Activated T-helper 2 cell treated with anti-CD3 and anti-CD28 coated beads, Interferon-gamma antibody, Interleukin-2, Interleukin-4, amounts not matched to agents 10 μg/mL and 5 μg/mL and 100 μg/mL, durations not matched to agents 14 hours and 24 hours and 36 hours (primary cell): Measurements from ENCODE around the gene GH1. TPM values are rescaled to one million over a fixed set of nuclear protein-coding genes. Genes with fewer than 3 reads are reported as not detected.
"Not testable (repeated sequence)": the region's sequence is repeated elsewhere in the genome, so short reads cannot be mapped to it uniquely, and the experiment has no call there.

Experiments
- DNase-seq: peaks from one replicate; pipeline ENCODE4 v3.0.0; 2021; ENCODE audit warnings: low spot score
- H3K27ac Mint-ChIP-seq: one replicate; pipeline ENCODE4 v1.8.0; 2021; ENCODE audit warnings: mixed read lengths
- H3K27me3 Mint-ChIP-seq: one replicate; pipeline ENCODE4 v1.8.0; 2021; ENCODE audit warnings: low read depth, mixed read lengths
- H3K36me3 Mint-ChIP-seq: one replicate; pipeline ENCODE4 v1.8.0; 2021; ENCODE audit warnings: low read depth, mixed read lengths
- H3K4me1 Mint-ChIP-seq: one replicate; pipeline ENCODE4 v1.8.0; 2021; ENCODE audit warnings: low read depth, mixed read lengths
- H3K4me3 Mint-ChIP-seq: one replicate; pipeline ENCODE4 v1.8.0; 2021; ENCODE audit warnings: low read depth, mild to moderate bottlenecking, moderate library complexity, mixed read lengths
- H3K9me3 Mint-ChIP-seq: one replicate; pipeline ENCODE4 v1.8.0; 2021; ENCODE audit warnings: mixed read lengths
- intact Hi-C: fragments of 100-400 bp; cut with micrococcal nuclease; formaldehyde crosslinking; loops from one replicate; pipeline ENCODE4 v1.15.1; 2023
- total RNA-seq: library from RNA; stranded (reverse); gene quantifications from 2 replicates; pipeline ENCODE4 v1.2.3, GENCODE V29; 2022

Gene GH1
- total RNA-seq, 1 donor from 2014 or later = not detected

GRCh38 chr17:63873577-63873976 is 45.1 kb downstream of the GH1 start, which contains the start of gene CSH2:
Gene CSH2, minus strand, starts transcription at chr17:63873677. Its CDS starts 63 bp downstream, at chr17:63873614.
- H3K4me3 Mint-ChIP-seq, H3K36me3 Mint-ChIP-seq, H3K9me3 Mint-ChIP-seq, H3K27me3 Mint-ChIP-seq, H3K4me1 Mint-ChIP-seq, DNase-seq, H3K27ac Mint-ChIP-seq, intact Hi-C loops: not testable (repeated sequence)

- H3K4me3 Mint-ChIP-seq, H3K27me3 Mint-ChIP-seq, intact Hi-C loops, H3K36me3 Mint-ChIP-seq, DNase-seq, H3K27ac Mint-ChIP-seq, H3K9me3 Mint-ChIP-seq, H3K4me1 Mint-ChIP-seq: not testable (repeated sequence)
These were observed 46.8 kb downstream of the GH1 start for GRCh38 chr17:63871646-63872365.

- intact Hi-C loops, H3K9me3 Mint-ChIP-seq, H3K27me3 Mint-ChIP-seq, H3K4me3 Mint-ChIP-seq, DNase-seq, H3K4me1 Mint-ChIP-seq, H3K27ac Mint-ChIP-seq, H3K36me3 Mint-ChIP-seq: not testable (repeated sequence)
These were observed 48.4 kb downstream of the GH1 start for GRCh38 chr17:63870292-63870665.

GRCh38 chr17:63869491-63870291 is 48.9 kb downstream of the GH1 start:
- H3K9me3 Mint-ChIP-seq, H3K27ac Mint-ChIP-seq, H3K4me1 Mint-ChIP-seq, H3K4me3 Mint-ChIP-seq, intact Hi-C loops, H3K27me3 Mint-ChIP-seq, DNase-seq, H3K36me3 Mint-ChIP-seq: not testable (repeated sequence)

Other genes starting within 250 kb of the GH1 start
- 178 and 182 TPM in 2 replicates for gene LIMD2, start 218.7 kb downstream of the GH1 start, total RNA-seq
- 54.0 and 57.4 TPM in 2 replicates for gene STRADA, start 177.0 kb downstream of the GH1 start, total RNA-seq
- 70.0 and 73.7 TPM in 2 replicates for gene CCDC47, start 145.2 kb downstream of the GH1 start, total RNA-seq
- 138 and 144 TPM in 2 replicates for gene DDX42, start 144.7 kb downstream of the GH1 start, total RNA-seq
- 185 and 204 TPM in 2 replicates for gene PSMC5, start 91.4 kb downstream of the GH1 start, total RNA-seq
- gene FTSJ3, start 91.2 kb downstream of the GH1 start, total RNA-seq = 75.0 and 80.7 TPM in 2 replicates
- 129 and 130 TPM in 2 replicates for gene SMARCD2, start 76.2 kb downstream of the GH1 start, total RNA-seq
- gene CSH2, start 45.2 kb downstream of the GH1 start, total RNA-seq = not detected in 2 replicates
- not detected in 2 replicates for gene GH2, start 36.9 kb downstream of the GH1 start, total RNA-seq
- gene CSH1, start 22.3 kb downstream of the GH1 start, total RNA-seq = not detected in 2 replicates
- gene CSHL1, start 7.6 kb downstream of the GH1 start, total RNA-seq = not detected in 2 replicates
- gene CD79B, start 13.5 kb upstream of the GH1 start, total RNA-seq = 28.8 and 33.2 TPM in 2 replicates
- gene SCN4A, start 54.1 kb upstream of the GH1 start, total RNA-seq = 0.11 and 0.14 TPM in 2 replicates
- 0.14 and 0.18 TPM in 2 replicates for gene PRR29, start 79.5 kb upstream of the GH1 start, total RNA-seq
- gene ICAM2, start 101.8 kb upstream of the GH1 start, total RNA-seq = 83.2 and 85.6 TPM in 2 replicates
- gene ERN1, start 211.3 kb upstream of the GH1 start, total RNA-seq = 91.0 and 93.4 TPM in 2 replicates